GM21576 (cell line): ENCODE measurements around the gene GAR1.
"Not testable (repeated sequence)": the region's sequence is repeated elsewhere in the genome, so short reads cannot be mapped to it uniquely, and the experiment has no call there.

Experiments
- ATAC-seq: cut with Tn5 transposase; IDR thresholded peaks from one replicate; pipeline ENCODE4 v1.9.1; 2021; ENCODE audit warnings: mild to moderate bottlenecking, moderate library complexity; ENCODE audit not compliant: unreplicated experiment

Gene GAR1

GRCh38 chr4:109846395-109847098 is 31.0 kb downstream of the GAR1 start:
- no peak for ATAC-seq

DNA sequence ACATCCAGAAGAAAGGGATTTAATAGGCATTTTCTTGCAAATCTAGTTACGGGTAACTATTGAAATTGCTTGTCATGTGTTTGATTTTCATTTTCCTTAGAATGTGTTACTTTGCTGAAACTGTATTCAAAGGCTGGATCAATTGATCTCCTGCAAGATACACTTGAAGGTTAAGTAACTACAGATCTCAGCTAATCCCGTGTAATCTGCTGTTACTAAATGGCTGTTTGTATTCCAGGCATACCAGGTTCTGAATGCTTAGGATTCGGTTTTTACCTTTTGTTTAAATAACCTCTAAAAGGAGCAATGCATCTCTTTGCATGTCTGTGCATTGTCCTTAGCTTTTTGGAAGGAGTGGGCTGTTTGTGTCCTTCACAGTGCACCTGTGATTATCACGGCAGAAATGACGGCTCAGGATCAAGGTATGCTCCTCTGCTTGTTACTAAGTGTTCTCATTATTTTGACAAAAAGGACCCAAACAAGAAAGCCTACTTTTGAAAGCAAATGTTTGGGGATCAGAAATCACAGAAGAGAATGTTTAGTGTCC is 32.4 kb downstream of the GAR1 start, which contains the start of gene LRIT3:
Gene LRIT3 (plus strand): TSS at position 212 of the 547 bp plus-strand sequence. CDS start 95 bp downstream, at position 307.
- no peak for ATAC-seq

DNA sequence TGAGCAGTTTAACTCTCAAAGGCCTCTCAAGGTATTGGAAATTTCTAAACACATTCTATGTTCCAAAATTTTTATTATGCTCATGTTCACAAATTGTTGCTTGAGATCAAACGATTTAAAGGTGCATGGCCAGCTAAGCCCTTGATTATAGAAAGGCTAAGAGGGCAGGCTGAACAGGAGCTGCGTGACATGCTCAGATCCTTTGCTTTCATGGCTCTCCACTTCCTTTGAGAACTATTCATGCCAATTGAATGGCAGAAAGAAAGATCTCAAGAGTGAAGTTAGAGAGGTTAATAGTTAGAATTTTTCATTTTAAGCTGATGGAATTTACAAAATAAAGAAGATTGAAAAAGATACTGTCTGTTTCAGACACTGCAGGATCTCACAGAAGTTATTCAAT is 32.9 kb downstream of the GAR1 start:
- no peak for ATAC-seq

- ATAC-seq = no peak
These were observed 35.0 kb downstream of the GAR1 start for GRCh38 chr4:109850601-109851000.

- not testable (repeated sequence) for ATAC-seq
These were observed 44.1 kb downstream of the GAR1 start for GRCh38 chr4:109859426-109860300.

GRCh38 chr4:109861271-109861670 is 45.7 kb downstream of the GAR1 start:
- no peak for ATAC-seq

- no peak for ATAC-seq
These were observed 46.5 kb downstream of the GAR1 start for GRCh38 chr4:109861916-109862511.

- no peak for ATAC-seq
These were observed 48.6 kb downstream of the GAR1 start for GRCh38 chr4:109864134-109864533.

- no peak for ATAC-seq
These were observed 54.5 kb downstream of the GAR1 start for GRCh38 chr4:109870061-109870460.

DNA sequence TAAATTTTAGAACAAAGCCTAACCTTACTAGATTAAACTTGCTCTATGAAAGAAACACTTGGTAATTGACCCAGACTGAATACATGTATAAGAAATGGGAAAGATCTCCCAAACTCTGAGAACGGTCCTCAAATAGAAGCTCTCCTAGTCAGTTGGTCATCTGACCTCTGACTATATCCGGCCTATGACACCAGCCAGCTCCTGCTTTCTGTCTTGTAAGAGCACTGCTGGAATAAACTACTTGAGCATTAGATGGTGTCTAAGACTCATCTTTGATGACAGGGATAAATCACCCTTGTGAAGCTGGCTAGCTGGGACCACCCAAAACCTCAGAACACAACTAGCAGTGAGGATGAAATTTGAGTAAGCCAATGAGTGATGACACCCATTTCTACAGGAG is 56.5 kb downstream of the GAR1 start:
- no peak for ATAC-seq

DNA sequence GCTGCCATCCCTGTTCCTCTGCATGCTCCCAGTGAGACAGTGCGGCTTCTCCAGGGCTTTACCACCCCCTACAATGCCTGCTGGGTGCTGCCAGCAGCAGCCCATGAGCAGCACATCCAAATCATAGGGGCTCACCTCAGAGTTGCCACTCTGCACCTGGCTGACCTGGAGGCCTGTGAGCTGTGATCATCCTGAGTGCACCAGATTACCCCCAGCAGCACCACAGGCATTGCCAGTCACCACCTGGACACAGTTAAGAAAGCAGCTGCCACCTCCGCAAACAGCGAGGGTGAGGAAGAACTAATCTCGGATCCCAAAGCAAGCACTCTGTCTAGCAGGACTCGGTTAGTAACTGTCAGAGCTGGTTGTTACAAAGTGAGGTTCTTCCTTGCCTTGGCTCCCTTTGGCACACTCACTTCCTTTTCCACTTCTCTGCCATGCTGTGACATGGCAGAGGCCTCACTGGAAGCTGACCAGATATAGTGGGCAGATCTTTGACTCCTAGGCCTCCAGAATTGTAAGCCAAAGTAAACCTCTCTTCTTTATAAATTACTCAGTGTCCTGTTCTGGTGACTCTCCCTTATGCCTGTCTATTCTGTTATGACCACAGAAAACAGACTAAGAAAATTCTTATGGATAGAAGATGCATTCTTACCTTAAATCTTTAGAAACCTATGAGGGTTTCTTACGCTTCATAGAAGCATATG is 57.5 kb downstream of the GAR1 start:
- ATAC-seq = no peak

GRCh38 chr4:109873791-109874514 is 58.4 kb downstream of the GAR1 start:
- ATAC-seq = no peak
